Kidney (tissue), 14 donors: ENCODE results near the gene UBE2N. TPM values are rescaled to one million over a fixed set of nuclear protein-coding genes. Genes with fewer than 3 reads are reported as not detected.

ENCODE experiments used
- DNase-seq, 5 donors: peaks; one replicate each; pipeline ENCODE4 v3.0.0-alpha.2; 2013 to 2020
- FAIRE-seq: peaks from 2 replicates; lab custom pipeline; 2012; peaks lifted over from hg19 to GRCh38; lab: Jason Lieb, UNC
- H3K27ac ChIP-seq, 2 donors: one replicate each; pipeline ENCODE4 v1.7.0; 2013; ENCODE audit warnings: low read depth in 2 of 2, low read length in 2 of 2, inconsistent platforms in 1 of 2
- H3K27me3 ChIP-seq: one replicate; pipeline ENCODE4 v1.7.1; 2013; ENCODE audit warnings: low read length, inconsistent platforms; ENCODE audit not compliant: control insufficient read depth, insufficient read depth
- H3K36me3 ChIP-seq, 3 donors: one replicate each; pipeline versions ENCODE4 v1.7.0 to v1.7.1; 2013; ENCODE audit warnings: low read length in 3 of 3, control low read depth in 1 of 3, inconsistent platforms in 1 of 3; ENCODE audit not compliant: insufficient read depth in 3 of 3, control insufficient read depth in 2 of 3
- H3K4me1 ChIP-seq, 3 donors: one replicate each; pipeline versions ENCODE4 v1.7.0 to v1.7.1; 2013; ENCODE audit warnings: low read length in 3 of 3, inconsistent platforms in 1 of 3, low read depth in 1 of 3; ENCODE audit not compliant: control insufficient read depth in 2 of 3, insufficient read depth in 2 of 3
- H3K4me3 ChIP-seq, 3 donors: one replicate each; pipeline versions ENCODE4 v1.7.0 to v1.8.1; 2013; ENCODE audit warnings: low read length in 3 of 3, control low read depth in 1 of 3, inconsistent platforms in 1 of 3
- H3K9ac ChIP-seq, 3 donors: one replicate each; pipeline versions ENCODE4 v1.7.0 to v1.7.1; 2013; ENCODE audit warnings: low read length in 3 of 3, control low read depth in 1 of 3, inconsistent platforms in 1 of 3
- H3K9me3 ChIP-seq, 3 donors: one replicate each; pipeline versions ENCODE4 v1.7.0 to v1.7.1; 2013; ENCODE audit warnings: low read length in 3 of 3, control low read depth in 1 of 3, inconsistent platforms in 1 of 3; ENCODE audit not compliant: control insufficient read depth in 2 of 3, insufficient read depth in 1 of 3
- CTCF ChIP-seq: IDR thresholded peaks from 3 replicates; pipeline ENCODE4 v1.5.1; 2012; ENCODE audit warnings: mild to moderate bottlenecking, moderate library complexity, borderline replicate concordance; ENCODE audit not compliant: insufficient read depth; ENCODE audit errors: extremely low read depth
- intact Hi-C: fragments of 100-400 bp; cut with DNase I; formaldehyde crosslinking; loops from one replicate; pipeline ENCODE4 v1.11.1; 2022
- polyA plus RNA-seq: library from polyadenylated mRNA; stranded (reverse); fragments of 350-450 nt; fragmentation: Illumina TruSeq; extraction: RNeasy Lipid Tissue Mini Kit (QIAGEN cat#74804); gene quantifications from one replicate; pipeline ENCODE4 v1.2.3, GENCODE V29; 2014; ENCODE audit warnings: low read depth, low replicate concordance; ENCODE audit not compliant: insufficient read depth
- total RNA-seq: library from RNA; stranded (reverse); fragmentation: NEBNext Ultra II Directional; extraction: Animal tissue kit (Norgen Biotek cat#: 25700); gene quantifications from one replicate; pipeline ENCODE4 v1.2.1, GENCODE V29; 2021
- donor health status: control.
- donor health status: control.
- donor health status: control.
- donor health status: control.
- donor health status: control.
- donor health status: DM: yes; HTN: yes; CAD: no.
- donor health status: Normal renal cell carcinoma (clear cell type).

The UBE2N gene
- total and polyA plus RNA-seq, 2 donors from 2014 or later, result 84.7 to 97.3 TPM

GRCh38 chr12:93425736-93426411 lies 15.9 kb downstream of the UBE2N start:
- no peak overlapping the region for H3K9ac ChIP-seq
- H3K4me3 ChIP-seq, result no peak overlapping the region
- H3K4me1 ChIP-seq, result peaks cover 0 to 20% (median 19%) of the 10 kb centered on the region in 3 donors
- H3K27ac ChIP-seq, result peak overlapping the region in 1 of 2 donors; percentile 5
- no peak for TF ChIP-seq CTCF
- DNase-seq, result no peak
- H3K27me3 ChIP-seq, result no peaks in the 10 kb centered on the region
- H3K9me3 ChIP-seq, result no peaks in the 10 kb centered on the region
- no peak for FAIRE-seq
- intact Hi-C loops, result no loop called here
- H3K36me3 ChIP-seq, result no peaks in the 10 kb centered on the region

GRCh38 chr12:93422050-93422449 lies 19.7 kb downstream of the UBE2N start:
- Histone ChIP-seq H3K27ac (no peak overlapping the region), H3K27me3 (no peaks in the 10 kb centered on the region), H3K36me3 (no peaks in the 10 kb centered on the region), H3K9me3 (no peaks in the 10 kb centered on the region), H3K4me1 (peaks cover 0 to 19% (median 16%) of the 10 kb centered on the region in 3 donors), H3K9ac (no peak overlapping the region), H3K4me3 (no peak overlapping the region)
- DNase-seq, result no peak
- TF ChIP-seq CTCF, result no peak
- intact Hi-C loops, result no loop called here
- FAIRE-seq, result no peak

- Histone ChIP-seq H3K4me3 (no peak overlapping the region), H3K27me3 (no peaks in the 10 kb centered on the region), H3K36me3 (no peaks in the 10 kb centered on the region), H3K27ac (no peak overlapping the region), H3K4me1 (peaks cover 0 to 8% (median 8%) of the 10 kb centered on the region in 3 donors), H3K9ac (no peak overlapping the region), H3K9me3 (no peaks in the 10 kb centered on the region)
- intact Hi-C loops, result no loop called here
- DNase-seq (peak in 2 of 5 donors; percentile 68 to 73), FAIRE-seq (peak; percentile 83)
- TF ChIP-seq CTCF, result peak; percentile 46
These were observed 22.2 kb downstream of the UBE2N start for GRCh38 chr12:93419388-93420034.
